GM12878 (cell line): ENCODE results near the gene CDK7. TPM values are rescaled to one million over a fixed set of nuclear protein-coding genes. Genes with fewer than 3 reads are reported as not detected.
A peak's percentile ranks its signal among the peaks of the same experiment; 100 is the strongest.

Source experiments
- ATF7 ChIP-seq: fragments of 450-650 bp; IDR thresholded peaks from 2 replicates; pipeline ENCODE4 v1.6.1; 2016; ENCODE audit warnings: low read depth, mild to moderate bottlenecking
- BCL11A ChIP-seq: IDR thresholded peaks from 2 replicates; pipeline ENCODE4 v1.6.1; 2011; ENCODE audit warnings: low read depth, low read length
- BMI1 ChIP-seq: fragments of 450-650 bp; IDR thresholded peaks from 2 replicates; pipeline ENCODE4 v1.6.1; 2016; ENCODE audit warnings: mild to moderate bottlenecking, moderate library complexity, borderline replicate concordance
- BRCA1 ChIP-seq: IDR thresholded peaks from 2 replicates; pipeline ENCODE4 v1.6.1; 2011; ENCODE audit warnings: low read depth, low read length, improper control_type of control experiment
- CEBPB ChIP-seq, 2 experiments: fragments of 150-350 bp in 1 of 2; IDR thresholded peaks; 2 replicates each; pipeline ENCODE4 v1.6.1; 2012 to 2014; ENCODE audit warnings: low read depth in 2 of 2, low read length in 2 of 2, borderline replicate concordance in 1 of 2, inconsistent platforms in 1 of 2
- E4F1 ChIP-seq: fragments of 450-650 bp; IDR thresholded peaks from 2 replicates; pipeline ENCODE4 v1.6.1; 2018; ENCODE audit warnings: borderline replicate concordance, mild to moderate bottlenecking; ENCODE audit not compliant: partially characterized antibody
- FOXK2 ChIP-seq: fragments of 450-650 bp; IDR thresholded peaks from 2 replicates; pipeline ENCODE4 v1.6.1; 2017; ENCODE audit warnings: mild to moderate bottlenecking, moderate library complexity
- GABPA ChIP-seq: IDR thresholded peaks from 2 replicates; pipeline ENCODE4 v1.6.1; 2014; ENCODE audit warnings: antibody characterized with exemption, low read depth, mild to moderate bottlenecking, inconsistent platforms
- HDAC6 ChIP-seq: fragments of 200-600 bp; sonication (generic); IDR thresholded peaks from one replicate; pipeline ENCODE4 v1.8.0; 2017; ENCODE audit warnings: antibody characterized with exemption; ENCODE audit not compliant: unreplicated experiment
- IKZF1 ChIP-seq: fragments of 450-650 bp; conservative IDR thresholded peaks from 2 replicates; pipeline ENCODE4 v1.6.1; 2017; ENCODE audit warnings: antibody characterized with exemption, mild to moderate bottlenecking
- MXI1 ChIP-seq: fragments of 150-350 bp; IDR thresholded peaks from 2 replicates; pipeline ENCODE4 v1.6.1; 2011; ENCODE audit warnings: low read depth, mild to moderate bottlenecking, inconsistent platforms, low read length, improper control_type of control experiment
- NRF1 ChIP-seq: conservative IDR thresholded peaks from 2 replicates; pipeline ENCODE4 v1.6.1; 2011; ENCODE audit warnings: mild to moderate bottlenecking, low read depth, low read length, improper control_type of control experiment
- PKNOX1 ChIP-seq: fragments of 450-650 bp; IDR thresholded peaks from 2 replicates; pipeline ENCODE4 v1.6.1; 2016; ENCODE audit warnings: mild to moderate bottlenecking
- RB1 ChIP-seq: fragments of 450-650 bp; formaldehyde crosslinking; IDR thresholded peaks from 2 replicates; pipeline ENCODE4 v1.6.1; 2017; ENCODE audit warnings: mild to moderate bottlenecking, borderline replicate concordance
- SMAD1 ChIP-seq: fragments of 450-650 bp; IDR thresholded peaks from 2 replicates; pipeline ENCODE4 v1.6.1; 2018; ENCODE audit warnings: mild to moderate bottlenecking, low read depth; ENCODE audit not compliant: partially characterized antibody
- TBL1XR1 ChIP-seq: IDR thresholded peaks from 2 replicates; pipeline ENCODE4 v1.6.1; 2012; ENCODE audit warnings: low read depth, low read length, improper control_type of control experiment
- YBX1 ChIP-seq: fragments of 450-650 bp; IDR thresholded peaks from 2 replicates; pipeline ENCODE4 v1.6.1; 2016; ENCODE audit warnings: antibody characterized with exemption
- YY1 ChIP-seq: IDR thresholded peaks from 2 replicates; pipeline ENCODE4 v1.6.1; 2011; ENCODE audit warnings: low read depth, mild to moderate bottlenecking, low read length
- ZSCAN29 ChIP-seq: fragments of 450-650 bp; IDR thresholded peaks from 2 replicates; pipeline ENCODE4 v1.6.1; 2017; ENCODE audit warnings: mild to moderate bottlenecking, moderate library complexity
- polyA plus RNA-seq, 11 experiments: library from polyadenylated mRNA; depleted of rRNA in 4 of 11; unstranded in 6 of 11; stranded (reverse) in 5 of 11; fragments of >200 nt; fragmentation: Nextera tagmentation in 4 of 11; fragmentation: Illumina TruSeq in 1 of 11; extraction: Ambion mirVana in 4 of 11; extraction: Trizol in 1 of 11; gene quantifications; 1 replicate in 1 of 11; 2 replicates in 10 of 11; pipeline versions ENCODE4 v1.2.1 to v1.2.3, GENCODE V29; 2011 to 2016; ENCODE audit warnings: inconsistent platforms in 2 of 11, missing spikeins in 2 of 11, low read depth in 1 of 11
- total RNA-seq, 4 experiments: library from RNA; depleted of rRNA in 3 of 4; stranded (reverse); fragments of >200 nt in 3 of 4; fragmentation: Illumina TruSeq in 1 of 4; extraction: Trizol in 1 of 4; gene quantifications; 2 replicates each; pipeline versions ENCODE4 v1.2.1 to v1.2.3, GENCODE V29; 2013 to 2021
- TF ChIP-seq, protein P1 (sequence below): IDR thresholded peaks from 2 replicates; pipeline ENCODE4 v1.6.1; 2012; ENCODE audit warnings: low read depth, low read length, improper control_type of control experiment
- TF ChIP-seq, protein P2 (sequence below): fragments of 450-650 bp; IDR thresholded peaks from 2 replicates; pipeline ENCODE4 v1.6.1; 2017; ENCODE audit warnings: low read depth, mild to moderate bottlenecking, moderate library complexity
- TF ChIP-seq, protein P3 (sequence below): fragments of 450-650 bp; IDR thresholded peaks from 2 replicates; pipeline ENCODE4 v1.6.1; 2017; ENCODE audit warnings: mild to moderate bottlenecking

CDK7 gene
- total and polyA plus RNA-seq, 10 of the 15 experiments (the other 5 are each of a cell fraction or from before 2014, with no cell fraction given) = 26.0 to 93.9 (median 43.0) TPM

- TF ChIP-seq CEBPB (IDR thresholded peaks at IDR 0.05; ENCODE audit: borderline replicate concordance in 1 of 2, low read depth in 2 of 2, low read length in 2 of 2) (no peak), ZSCAN29 (no peak), GABPA (peak; percentile 89), YBX1 (no peak), SMAD1 (no peak), BCL11A (no peak), E4F1 (no peak), PKNOX1 (no peak), NRF1 (no peak), RB1 (peak; percentile 96; the same call in 1 of the 2 replicates), ATF7 (no peak), IKZF1 (peak; percentile 74), HDAC6 (no peak), BRCA1 (no peak), MXI1 (peak; percentile 76), YY1 (peak; percentile 80), BMI1 (peak; percentile 96), FOXK2 (no peak; the same call in 1 of the 2 replicates), TBL1XR1 (no peak)
- TF ChIP-seq, protein P1, sequence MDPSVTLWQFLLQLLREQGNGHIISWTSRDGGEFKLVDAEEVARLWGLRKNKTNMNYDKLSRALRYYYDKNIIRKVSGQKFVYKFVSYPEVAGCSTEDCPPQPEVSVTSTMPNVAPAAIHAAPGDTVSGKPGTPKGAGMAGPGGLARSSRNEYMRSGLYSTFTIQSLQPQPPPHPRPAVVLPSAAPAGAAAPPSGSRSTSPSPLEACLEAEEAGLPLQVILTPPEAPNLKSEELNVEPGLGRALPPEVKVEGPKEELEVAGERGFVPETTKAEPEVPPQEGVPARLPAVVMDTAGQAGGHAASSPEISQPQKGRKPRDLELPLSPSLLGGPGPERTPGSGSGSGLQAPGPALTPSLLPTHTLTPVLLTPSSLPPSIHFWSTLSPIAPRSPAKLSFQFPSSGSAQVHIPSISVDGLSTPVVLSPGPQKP = 0 out of 2 replicates have a peak, but pooled peaks have one; percentile 44
- TF ChIP-seq, protein P2, sequence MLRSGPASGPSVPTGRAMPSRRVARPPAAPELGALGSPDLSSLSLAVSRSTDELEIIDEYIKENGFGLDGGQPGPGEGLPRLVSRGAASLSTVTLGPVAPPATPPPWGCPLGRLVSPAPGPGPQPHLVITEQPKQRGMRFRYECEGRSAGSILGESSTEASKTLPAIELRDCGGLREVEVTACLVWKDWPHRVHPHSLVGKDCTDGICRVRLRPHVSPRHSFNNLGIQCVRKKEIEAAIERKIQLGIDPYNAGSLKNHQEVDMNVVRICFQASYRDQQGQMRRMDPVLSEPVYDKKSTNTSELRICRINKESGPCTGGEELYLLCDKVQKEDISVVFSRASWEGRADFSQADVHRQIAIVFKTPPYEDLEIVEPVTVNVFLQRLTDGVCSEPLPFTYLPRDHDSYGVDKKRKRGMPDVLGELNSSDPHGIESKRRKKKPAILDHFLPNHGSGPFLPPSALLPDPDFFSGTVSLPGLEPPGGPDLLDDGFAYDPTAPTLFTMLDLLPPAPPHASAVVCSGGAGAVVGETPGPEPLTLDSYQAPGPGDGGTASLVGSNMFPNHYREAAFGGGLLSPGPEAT = peak; percentile 81
- TF ChIP-seq, protein P3, sequence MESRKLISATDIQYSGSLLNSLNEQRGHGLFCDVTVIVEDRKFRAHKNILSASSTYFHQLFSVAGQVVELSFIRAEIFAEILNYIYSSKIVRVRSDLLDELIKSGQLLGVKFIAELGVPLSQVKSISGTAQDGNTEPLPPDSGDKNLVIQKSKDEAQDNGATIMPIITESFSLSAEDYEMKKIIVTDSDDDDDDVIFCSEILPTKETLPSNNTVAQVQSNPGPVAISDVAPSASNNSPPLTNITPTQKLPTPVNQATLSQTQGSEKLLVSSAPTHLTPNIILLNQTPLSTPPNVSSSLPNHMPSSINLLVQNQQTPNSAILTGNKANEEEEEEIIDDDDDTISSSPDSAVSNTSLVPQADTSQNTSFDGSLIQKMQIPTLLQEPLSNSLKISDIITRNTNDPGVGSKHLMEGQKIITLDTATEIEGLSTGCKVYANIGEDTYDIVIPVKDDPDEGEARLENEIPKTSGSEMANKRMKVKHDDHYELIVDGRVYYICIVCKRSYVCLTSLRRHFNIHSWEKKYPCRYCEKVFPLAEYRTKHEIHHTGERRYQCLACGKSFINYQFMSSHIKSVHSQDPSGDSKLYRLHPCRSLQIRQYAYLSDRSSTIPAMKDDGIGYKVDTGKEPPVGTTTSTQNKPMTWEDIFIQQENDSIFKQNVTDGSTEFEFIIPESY = no peak
These were observed 45.3 kb upstream of the CDK7 start, which contains the start of gene CENPH (continued) for GRCh38 chr5:69189162-69190086.
